Measurements from ENCODE around the gene CDH13.

Gene CDH13

DNA sequence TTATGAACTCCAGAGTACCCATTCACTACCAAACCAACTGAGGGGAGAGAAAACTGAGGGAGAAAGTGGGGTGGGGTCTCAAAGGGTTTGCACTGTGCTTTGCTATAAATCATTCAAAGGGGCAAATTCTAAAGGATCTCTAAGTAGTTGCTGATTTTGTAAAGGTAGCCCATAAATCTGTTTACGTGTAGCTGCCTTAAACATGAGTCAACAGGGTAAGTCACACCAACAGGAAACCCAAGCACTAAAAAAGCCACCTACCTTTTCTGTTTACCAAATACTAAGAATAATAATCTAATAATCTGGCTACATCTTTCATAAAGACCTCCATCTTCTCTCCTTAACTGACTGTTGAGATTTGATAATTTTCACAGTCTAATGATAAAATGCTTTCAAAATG, 1172.6 kb downstream of the CDH13 start:
- no peak for DNase-seq

DNA sequence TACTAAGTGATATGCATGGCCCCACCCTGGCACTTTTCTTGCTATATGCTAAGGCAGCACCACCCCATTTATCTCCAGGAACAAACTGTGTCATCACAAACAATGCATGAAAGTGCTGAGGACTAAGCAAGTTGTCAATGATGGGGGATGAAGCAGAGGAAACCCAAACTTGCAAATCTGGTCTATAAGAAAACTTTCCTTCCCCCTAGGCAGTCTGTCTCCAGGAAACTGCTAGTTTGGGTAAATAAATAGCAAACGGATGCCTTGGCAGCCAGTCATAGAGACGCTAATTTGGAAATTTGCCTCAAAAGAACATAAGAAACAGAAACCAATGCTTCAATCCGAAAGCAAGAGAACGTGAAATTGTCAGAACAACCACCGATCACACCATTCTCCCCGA, 1175.4 kb downstream of the CDH13 start:
- DNase-seq = no peak

DNA sequence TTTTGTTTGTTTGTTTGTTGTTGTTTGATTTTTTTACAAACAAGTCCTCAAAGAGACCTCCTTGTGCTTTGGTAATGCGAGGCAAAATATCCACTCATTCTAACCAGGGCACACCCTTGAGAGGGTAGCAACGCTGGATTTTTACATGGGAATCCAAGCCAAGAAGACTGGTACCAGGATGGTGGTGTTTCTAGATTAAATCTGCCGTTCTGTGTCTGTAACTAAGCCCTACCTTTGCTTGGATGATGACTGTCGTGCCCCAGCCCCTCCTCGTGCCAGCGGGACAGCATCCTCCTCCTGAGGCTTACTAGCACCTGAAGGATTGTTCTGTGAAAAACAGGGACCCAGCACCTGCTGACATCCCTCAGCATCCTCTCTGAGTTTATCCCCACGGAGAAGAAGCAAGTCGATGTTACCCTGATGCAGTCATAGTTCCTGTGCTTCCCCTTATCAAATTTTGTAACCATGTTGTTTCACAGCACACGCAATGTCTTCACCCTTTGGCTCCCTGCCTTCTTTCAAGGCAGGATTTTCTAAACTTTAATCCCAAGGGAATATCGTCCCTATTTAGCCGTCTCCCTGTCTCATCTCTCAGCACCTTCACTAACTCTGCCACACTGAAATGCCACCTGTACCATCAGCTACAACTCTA, 1175.9 kb downstream of the CDH13 start:
- DNase-seq = no peak

DNA sequence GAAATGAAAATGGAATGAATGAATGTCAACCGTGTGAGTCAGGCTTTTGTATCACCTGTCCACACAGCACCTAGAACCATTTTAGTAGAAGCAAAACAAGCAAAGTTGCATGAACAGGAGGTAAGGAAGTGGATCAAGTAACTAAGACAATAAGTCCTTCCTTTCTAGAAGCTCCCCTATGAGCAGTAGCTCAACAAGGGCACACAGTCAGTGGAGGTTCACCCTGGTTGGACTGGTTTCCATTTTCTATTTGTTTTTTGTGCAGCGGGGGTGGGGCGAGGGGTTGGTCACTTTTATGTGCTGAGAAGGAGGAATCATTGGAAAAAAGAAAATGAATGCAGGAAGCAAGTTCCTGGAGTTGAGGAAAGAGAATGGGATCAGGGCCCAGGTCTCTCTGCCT, 1177.0 kb downstream of the CDH13 start:
- DNase-seq = no peak

DNA sequence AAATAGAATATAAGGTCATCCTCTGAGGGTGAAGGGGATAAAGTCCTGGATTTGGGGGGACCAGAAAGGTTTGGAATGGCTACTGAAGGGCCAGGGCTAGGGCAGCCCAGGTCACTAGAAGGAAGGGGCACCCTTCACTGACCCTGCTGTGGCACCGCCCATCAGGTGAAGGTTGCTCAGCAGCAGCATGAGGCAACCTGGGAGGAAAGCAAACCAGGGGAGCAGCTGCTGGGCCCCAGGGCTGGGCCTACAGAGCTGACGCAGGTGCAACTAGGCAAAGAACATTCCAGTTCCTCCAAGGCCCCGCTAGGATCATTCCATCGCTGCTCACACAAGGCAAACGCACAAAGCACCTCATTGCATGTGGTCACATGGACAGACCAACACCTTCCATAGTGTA, 1177.6 kb downstream of the CDH13 start:
- no peak for DNase-seq

DNA sequence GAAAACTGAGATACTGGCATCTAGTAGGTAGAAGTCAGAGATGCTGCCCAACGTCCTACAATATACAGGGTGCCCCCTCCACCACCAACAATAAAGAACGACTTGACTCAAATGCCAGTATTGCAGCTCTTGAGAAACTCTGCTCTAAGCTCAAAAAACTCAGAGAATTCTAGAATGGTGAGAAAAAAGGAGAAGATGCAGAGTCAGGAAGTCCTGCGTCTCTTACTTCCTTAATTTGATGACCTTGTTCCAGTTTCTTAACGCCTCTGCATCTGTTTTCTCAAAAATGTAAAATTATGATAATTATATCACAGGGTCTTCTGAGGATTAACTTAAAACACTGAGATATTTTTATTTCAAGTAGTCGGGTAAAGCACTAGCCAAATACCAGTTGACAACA, 1179.3 kb downstream of the CDH13 start:
- DNase-seq = no peak

DNA sequence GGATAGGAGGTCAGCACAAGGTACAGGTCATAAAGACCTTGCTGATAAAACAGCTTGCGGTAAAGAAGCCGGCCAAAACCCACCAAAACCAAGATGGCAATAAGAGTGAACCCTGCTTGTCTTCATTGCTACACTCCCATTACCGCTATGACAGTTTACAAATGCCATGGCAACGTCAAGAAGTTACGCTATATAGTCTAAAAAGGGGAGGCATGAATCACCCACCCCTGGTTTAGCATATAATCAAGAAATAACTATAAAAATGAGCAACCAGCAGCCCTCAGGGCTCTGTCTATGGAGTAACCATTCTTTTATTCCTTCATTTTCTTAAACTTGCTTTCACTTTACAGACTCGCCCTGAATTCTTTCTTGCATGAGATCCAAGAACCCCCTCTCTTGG, 1180.0 kb downstream of the CDH13 start:
- no peak for DNase-seq

DNA sequence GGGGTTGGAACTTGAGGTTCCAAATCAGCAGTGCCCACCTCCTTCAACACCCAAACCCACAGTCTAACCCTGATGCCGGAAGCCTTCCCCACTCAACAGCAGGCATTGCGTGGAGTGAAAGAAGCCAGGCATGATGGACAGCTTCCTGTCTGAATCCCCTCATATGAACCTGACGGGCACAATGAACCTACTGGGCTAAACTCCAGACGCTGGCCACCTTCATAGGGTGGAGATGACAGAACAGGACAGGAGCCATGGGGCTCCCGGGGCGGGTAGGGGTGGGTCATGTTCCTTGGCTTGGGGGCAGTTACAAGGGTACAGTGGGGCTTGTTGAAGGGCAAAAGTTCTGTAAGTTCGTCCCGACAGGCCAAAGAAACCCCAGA, 1180.5 kb downstream of the CDH13 start:
- DNase-seq = peak in 1 of 2 donors; percentile 7

DNA sequence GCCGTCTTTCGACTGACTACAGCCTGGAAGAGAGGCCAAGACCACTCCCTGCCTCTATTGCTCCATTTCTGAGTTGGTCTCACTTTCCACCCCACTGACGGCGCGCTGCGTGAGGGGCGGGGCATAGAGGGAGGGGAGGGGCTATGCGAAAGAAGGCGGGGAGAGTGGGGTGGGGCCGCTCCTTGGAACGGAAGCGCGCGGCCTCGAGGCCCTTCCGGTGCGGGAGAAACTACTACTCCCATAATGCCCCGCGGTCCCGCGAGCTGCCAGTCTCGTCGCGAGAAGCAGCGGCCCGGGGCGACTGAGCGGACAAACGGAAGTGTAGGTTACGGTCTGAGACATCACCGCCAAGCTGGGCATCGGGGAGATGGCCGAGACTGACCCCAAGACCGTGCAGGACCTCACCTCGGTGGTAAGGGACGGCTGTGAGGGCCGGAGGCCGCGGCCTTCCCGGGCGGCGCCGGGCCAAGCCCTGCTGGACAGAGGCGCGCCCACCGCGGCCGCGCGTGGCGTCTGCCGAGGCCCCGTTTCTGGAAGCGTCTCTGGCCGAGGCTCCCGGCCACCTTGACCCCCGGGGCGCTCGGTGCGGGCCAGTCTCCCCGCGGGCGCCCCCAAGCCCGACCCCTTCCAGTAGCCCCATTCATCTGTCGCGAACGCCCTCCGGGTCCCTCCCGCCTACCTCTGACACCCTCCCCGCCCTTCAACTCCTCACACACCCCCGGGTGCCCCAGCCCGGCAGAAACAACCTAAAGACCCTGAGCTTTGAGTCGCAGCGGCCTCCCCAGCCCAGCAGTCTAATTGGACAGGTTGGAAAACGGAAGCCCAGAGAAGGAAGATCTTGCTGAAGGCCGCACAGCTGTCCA, 1181.2 kb downstream of the CDH13 start, which contains the start of gene HSBP1:
Gene HSBP1, plus strand, starts transcription at position 269 of the 863 bp plus-strand sequence. Its CDS starts 99 bp downstream, at position 368.
- DNase-seq = peak; percentile 91

DNA sequence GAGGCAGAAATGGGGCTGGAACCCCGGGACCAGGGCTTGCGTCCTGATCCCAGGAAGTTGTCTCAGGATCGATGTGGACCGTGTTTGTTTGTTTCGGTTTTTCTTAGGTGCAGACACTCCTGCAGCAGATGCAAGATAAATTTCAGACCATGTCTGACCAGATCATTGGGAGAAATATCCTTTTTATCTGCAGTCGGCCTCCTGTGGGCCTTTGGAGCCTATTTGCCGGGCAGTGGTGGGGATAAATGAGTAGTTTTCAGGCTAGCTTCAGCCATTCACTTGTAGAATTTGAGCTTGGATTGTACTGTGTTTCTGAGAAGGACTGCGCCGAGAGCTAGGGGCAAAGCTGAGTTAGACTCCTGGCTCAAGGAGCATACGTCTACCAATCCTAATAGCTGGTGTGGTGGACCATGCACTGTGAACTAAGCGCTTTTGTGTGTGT, 1181.8 kb downstream of the CDH13 start:
- no peak for DNase-seq

DNA sequence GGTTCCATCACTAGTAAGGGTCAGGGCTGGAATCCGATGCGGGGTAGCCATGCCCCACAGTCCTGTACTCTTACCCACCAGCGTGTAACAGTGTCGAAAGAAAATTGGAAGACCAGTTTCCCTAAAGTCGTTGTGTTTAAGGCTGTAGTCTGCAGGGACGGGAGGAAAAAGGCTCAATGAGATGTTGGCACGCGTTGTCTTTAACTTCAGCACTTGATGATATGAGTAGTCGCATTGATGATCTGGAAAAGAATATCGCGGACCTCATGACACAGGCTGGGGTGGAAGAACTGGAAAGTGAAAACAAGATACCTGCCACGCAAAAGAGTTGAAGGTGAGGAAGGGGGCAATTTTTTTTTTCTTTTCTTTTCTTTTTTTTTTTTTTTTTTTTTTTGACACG, 1182.3 kb downstream of the CDH13 start:
- DNase-seq = no peak

DNA sequence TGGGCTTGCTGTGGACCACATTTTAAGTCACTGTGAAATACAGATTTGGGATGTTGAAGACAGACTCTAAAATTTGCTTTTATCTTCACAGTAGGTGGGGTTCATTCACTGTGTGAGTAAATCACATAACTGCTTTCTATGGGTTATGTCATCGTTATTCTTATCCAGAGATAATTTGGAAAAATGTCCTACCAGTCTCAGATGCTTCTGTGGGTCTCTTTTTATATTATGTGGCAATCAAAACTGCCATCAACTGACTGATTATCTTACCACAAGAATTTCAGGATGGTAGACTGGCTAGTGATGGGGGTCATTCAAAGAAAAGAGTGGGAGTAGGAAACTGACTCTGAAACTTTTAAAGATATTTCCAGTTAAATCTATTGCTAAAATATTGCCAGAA, 1184.1 kb downstream of the CDH13 start:
- DNase-seq = no peak

DNA sequence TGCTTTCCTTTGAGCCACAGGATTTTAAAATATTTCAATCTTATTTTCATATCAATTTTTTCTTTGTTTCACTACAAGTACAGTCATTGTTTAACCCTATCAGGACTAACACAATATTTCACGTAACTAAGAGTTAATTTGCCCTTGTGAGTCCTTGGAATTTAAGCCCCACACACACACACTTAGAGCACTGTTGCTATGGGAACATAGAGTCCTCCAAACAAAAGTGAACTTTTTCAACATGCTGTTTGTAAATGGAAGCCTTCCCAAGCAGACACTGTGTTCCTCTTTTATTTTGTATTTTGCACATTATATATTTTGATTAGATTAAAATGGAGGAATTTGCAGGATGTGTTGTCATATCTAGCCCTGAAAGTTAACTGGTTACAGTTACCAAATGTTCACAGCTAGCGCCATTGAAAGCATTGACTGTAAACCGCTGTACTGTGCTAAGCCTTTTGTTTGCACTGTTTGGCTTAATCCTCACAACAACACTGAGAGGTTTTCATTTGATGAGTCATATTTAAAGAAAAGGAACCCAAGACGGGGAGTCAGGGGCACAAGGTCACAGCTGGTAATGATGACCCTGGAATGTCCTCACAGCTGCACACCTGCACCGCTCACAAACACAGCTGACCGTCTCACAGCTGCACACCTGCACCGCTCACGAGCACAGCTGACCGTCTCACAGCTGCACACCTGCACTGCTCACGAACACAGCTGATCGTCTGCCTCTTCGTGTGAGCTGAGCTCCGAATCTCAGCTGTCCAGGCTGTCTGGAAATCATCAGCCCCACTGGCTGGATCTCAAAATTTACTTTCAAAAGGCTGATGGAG, 1187.3 kb downstream of the CDH13 start:
- no peak for DNase-seq

DNA sequence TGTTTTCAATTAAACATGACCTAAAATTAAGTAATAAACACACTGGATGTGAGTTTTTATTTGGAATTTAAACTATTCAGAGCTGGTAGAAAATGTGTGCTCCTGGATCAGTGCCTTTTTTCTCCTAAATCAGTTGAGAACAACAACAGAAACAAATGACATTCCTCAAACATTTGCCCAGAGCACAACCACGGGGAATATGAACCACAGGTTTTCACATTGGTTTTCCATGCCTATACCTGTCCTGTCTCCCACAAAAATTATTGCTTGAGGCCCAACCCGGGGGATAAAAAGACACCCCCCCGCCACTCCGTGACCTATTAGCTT, 1187.9 kb downstream of the CDH13 start:
- no peak for DNase-seq

DNA sequence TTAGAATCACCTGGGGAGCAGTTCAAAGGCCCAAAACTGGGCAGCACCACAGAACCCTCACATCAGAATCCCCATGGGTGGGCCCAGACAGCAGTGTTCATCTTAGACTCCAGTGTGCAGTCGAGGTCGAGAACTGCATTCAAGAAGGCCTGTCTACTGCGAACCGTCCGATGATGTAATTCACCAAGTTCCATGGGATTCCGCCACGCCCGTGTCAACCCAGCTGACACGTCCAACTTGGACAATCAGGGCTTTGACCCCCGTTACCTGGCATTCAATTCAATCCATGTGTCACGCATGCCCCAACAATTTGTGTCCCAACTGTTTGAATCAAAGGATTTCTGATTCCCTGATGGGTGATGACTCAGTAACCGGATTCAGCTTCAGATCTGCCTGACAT, 1190.3 kb downstream of the CDH13 start:
- no peak for DNase-seq

DNA sequence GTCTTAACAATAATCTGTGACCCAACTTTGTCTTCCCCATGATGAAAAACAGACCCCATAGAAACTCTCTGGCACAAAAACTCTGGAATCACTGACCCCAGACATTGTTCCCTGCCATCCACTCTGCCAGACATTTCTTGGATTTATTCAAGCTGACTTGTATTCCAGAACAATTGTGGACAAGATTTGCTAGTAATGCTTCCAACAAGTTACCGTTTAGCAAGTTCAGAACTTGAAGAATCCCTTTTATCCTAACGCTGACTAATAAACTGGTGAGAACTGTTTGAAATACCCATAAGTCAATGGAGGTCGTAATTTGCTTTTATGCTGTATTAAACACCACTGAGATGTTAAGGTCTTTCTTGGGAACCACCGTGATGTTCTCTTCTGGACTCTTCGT, 1191.5 kb downstream of the CDH13 start:
- no peak for DNase-seq

DNA sequence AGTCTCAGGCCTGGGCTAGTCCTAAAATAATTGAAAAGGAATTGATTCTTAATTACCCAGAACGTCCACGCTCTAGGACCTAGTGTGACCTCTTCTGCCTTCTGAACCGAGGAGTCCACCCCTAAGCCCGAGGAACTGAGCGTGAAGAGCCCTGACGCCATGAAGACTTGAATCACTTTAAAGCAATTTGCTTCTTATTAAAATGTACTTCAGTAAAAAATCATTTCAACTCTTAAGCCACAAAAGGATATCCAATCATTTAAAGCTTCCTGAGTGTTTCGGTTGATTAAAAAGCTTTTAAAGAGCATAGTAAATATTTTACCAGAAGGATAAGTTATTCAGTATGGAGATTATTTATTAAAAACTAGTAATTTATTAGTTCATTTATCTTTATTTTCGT, 1192.6 kb downstream of the CDH13 start:
- no peak for DNase-seq

DNA sequence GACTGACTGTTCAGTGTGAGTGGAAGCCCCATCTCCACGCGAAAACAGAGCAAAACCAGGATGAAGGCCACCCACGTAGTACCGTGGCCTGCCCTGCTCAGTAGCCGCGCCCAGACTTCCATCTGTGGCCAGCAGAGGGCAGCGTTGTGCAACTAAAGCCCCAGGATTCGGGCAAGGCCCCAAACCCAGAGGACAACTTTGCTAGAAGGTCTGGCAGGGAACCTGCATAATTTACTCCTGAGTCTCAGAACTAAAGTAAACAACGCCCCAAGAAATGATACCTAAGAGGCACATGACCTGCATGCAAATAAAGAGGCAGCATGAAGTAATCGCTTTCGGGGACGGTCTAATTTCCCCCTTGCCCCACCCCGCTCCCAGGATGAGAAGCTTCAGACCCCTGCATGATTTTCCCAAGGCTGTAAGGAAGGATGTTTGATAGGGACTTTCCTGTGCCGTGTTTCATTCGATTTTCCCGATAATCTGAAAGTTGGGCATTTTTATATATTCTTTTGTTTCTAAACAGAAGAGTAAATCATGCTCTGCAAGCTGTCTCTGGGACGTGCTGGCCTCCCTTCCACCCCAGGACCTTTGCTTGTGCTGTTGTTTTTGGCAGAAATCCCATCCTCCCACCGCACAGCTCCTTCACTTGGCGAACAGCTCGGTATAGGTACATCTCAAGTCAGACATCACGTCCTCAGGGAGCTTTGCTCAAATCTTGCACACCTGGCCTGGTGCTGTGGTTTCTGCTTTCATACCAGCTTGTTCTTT, 1199.6 kb downstream of the CDH13 start:
- peak; percentile 82 to 85 for DNase-seq

DNA sequence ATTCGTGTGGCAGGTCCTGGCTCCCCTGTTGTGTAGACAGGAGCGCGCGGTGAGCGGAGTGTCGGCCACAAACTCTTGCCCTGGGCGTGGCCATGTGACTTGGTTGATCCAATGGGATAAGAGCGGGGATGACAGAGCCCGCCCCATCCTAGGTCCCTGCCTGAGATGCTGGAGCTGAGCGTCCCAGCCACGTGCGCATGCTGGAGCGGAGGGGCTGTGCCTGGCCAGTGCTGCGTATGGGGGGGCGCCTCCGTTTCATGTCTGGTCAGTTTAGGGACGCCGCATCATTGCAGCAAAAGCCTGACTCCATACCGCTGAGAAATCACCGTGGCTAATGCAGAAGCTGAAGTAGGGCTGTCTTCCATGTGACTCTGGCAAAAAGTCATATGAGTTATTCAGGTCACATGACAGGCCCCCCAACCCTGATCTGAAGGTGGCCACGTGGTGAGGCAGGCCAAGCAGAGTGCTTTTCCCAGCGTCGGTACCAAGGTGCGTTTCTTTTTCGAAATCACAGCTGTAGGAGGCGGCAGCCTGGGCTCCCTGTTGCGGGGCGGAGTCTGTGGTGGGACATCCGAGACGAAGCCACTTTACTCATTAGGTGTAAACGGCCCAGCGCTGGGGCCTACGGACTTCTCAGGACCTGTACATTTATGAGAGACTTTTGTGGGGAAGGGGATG, 1203.5 kb downstream of the CDH13 start:
- DNase-seq = no peak

DNA sequence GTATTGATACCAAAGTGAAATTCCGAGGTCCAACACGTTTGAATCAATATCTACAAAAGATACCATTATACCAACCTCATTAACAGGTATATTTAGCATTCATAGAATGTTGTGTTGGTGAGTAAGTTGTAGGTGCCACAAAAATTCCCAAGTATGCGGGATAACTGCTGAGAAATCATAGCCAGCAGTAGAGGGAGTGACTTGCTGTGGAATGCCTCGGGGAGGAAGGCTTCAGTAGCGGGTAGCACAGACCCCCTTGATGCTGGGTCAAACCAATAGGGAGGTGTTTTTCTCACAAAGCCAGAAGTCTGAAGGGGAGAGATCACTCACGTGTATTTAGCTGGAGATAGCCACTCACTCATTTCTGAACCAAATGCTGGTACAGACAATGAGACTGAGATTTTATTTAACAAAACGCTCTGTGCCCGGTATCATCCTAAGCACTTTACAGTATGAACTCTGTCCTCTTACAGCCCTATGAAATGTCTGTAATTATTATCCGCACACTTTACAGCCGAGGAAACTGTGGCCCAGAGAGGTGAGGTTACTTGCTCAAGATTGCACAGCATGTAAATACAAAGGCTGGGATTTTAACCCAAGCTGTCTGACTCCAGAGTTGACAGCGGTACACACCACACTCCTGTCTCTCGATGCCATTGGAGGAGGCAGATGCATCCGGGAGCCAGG, 1204.1 kb downstream of the CDH13 start:
- no peak for DNase-seq

DNA sequence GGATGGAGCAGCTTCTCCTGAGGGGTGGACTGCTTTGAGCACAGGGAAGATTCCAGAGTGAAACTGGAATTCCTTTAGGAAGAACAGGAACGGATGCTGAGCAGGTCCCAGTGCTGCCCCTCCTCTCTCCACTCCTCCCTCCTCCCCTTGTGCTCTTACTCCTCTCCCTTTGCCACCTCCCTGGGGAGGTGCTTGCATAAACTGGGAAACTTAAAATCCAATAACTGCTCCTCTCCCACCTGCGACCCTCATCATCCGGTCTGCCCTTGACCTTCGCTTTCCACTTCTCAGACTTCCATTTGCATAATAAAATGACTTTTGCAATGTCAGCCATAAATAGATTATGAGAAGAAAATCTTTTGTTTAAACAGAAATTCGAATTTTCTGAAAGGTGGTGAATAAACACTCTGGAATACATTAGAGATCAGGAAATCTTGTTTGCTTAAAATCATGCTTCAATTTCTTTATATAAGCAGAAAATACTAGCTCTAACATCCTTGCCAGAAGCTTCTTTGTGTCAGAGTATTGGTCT, 1204.8 kb downstream of the CDH13 start:
- DNase-seq = no peak
